ENCODE data around the gene GDPGP1. TPM values are rescaled to one million over a fixed set of nuclear protein-coding genes. Genes with fewer than 3 reads are reported as not detected.

GDPGP1 gene
- total and polyA plus RNA-seq, 2 donors from 2014 or later: 4.8 to 15.3 TPM

DNA sequence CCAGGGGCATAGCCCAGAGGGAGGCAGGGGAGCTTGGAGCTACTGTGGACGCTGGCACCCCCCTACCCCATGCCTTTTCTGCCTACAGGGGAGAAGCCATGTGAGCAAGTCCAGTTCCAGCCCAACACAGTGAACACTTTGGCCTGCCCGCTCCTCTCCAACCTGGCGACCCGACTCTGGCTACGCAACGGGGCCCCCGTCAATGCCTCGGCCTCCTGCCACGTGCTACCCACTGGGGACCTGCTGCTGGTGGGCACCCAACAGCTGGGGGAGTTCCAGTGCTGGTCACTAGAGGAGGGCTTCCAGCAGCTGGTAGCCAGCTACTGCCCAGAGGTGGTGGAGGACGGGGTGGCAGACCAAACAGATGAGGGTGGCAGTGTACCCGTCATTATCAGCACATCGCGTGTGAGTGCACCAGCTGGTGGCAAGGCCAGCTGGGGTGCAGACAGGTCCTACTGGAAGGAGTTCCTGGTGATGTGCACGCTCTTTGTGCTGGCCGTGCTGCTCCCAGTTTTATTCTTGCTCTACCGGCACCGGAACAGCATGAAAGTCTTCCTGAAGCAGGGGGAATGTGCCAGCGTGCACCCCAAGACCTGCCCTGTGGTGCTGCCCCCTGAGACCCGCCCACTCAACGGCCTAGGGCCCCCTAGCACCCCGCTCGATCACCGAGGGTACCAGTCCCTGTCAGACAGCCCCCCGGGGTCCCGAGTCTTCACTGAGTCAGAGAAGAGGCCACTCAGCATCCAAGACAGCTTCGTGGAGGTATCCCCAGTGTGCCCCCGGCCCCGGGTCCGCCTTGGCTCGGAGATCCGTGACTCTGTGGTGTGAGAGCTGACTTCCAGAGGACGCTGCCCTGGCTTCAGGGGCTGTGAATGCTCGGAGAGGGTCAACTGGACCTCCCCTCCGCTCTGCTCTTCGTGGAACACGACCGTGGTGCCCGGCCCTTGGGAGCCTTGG lies 5.9 kb upstream of the GDPGP1 start:
- Histone ChIP-seq H3K27me3 (ENCODE audit: control insufficient read depth, insufficient read depth, low read length) (no peaks in the 10 kb centered on the region), H3K36me3 (ENCODE audit: control insufficient read depth in 2 of 3, insufficient read depth in 3 of 3, low read length in 3 of 3) (peaks cover 4 to 37% (median 30%) of the 10 kb centered on the region in 3 donors), H3K9ac (ENCODE audit: low read length in 3 of 3) (no peak overlapping the region), H3K27ac (ENCODE audit: low read depth in 2 of 2, low read length in 2 of 2) (no peak overlapping the region), H3K4me3 (ENCODE audit: low read length in 3 of 3) (no peak overlapping the region), H3K4me1 (ENCODE audit: control insufficient read depth in 2 of 3, insufficient read depth in 2 of 3, low read depth in 1 of 3, low read length in 3 of 3) (peaks cover 0 to 26% (median 23%) of the 10 kb centered on the region in 3 donors), H3K9me3 (ENCODE audit: control insufficient read depth in 2 of 3, insufficient read depth in 1 of 3, low read length in 3 of 3) (no peaks in the 10 kb centered on the region)
- intact Hi-C loops (cut with DNase I): loop anchor here (5.0 kb wide), 1 partner anchor 66 kb away; no protein-coding TSS in a partner anchor
- FAIRE-seq (no peak), DNase-seq (no peak)
- TF ChIP-seq, protein P1, sequence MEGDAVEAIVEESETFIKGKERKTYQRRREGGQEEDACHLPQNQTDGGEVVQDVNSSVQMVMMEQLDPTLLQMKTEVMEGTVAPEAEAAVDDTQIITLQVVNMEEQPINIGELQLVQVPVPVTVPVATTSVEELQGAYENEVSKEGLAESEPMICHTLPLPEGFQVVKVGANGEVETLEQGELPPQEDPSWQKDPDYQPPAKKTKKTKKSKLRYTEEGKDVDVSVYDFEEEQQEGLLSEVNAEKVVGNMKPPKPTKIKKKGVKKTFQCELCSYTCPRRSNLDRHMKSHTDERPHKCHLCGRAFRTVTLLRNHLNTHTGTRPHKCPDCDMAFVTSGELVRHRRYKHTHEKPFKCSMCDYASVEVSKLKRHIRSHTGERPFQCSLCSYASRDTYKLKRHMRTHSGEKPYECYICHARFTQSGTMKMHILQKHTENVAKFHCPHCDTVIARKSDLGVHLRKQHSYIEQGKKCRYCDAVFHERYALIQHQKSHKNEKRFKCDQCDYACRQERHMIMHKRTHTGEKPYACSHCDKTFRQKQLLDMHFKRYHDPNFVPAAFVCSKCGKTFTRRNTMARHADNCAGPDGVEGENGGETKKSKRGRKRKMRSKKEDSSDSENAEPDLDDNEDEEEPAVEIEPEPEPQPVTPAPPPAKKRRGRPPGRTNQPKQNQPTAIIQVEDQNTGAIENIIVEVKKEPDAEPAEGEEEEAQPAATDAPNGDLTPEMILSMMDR (IDR thresholded peaks at IDR 0.05; ENCODE audit: borderline replicate concordance, extremely low read depth, insufficient read depth): no peak

DNA sequence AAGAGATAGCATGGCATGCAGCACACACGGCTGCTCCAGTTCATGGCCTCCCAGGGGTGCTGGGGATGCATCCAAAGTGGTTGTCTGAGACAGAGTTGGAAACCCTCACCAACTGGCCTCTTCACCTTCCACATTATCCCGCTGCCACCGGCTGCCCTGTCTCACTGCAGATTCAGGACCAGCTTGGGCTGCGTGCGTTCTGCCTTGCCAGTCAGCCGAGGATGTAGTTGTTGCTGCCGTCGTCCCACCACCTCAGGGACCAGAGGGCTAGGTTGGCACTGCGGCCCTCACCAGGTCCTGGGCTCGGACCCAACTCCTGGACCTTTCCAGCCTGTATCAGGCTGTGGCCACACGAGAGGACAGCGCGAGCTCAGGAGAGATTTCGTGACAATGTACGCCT lies 5.0 kb upstream of the GDPGP1 start:
- Histone ChIP-seq H3K27me3 (ENCODE audit: control insufficient read depth, insufficient read depth, low read length) (no peaks in the 10 kb centered on the region), H3K9me3 (ENCODE audit: control insufficient read depth in 2 of 3, insufficient read depth in 1 of 3, low read length in 3 of 3) (no peaks in the 10 kb centered on the region), H3K9ac (ENCODE audit: low read length in 3 of 3) (no peak overlapping the region), H3K27ac (ENCODE audit: low read depth in 2 of 2, low read length in 2 of 2) (no peak overlapping the region), H3K4me3 (ENCODE audit: low read length in 3 of 3) (no peak overlapping the region), H3K4me1 (ENCODE audit: control insufficient read depth in 2 of 3, insufficient read depth in 2 of 3, low read depth in 1 of 3, low read length in 3 of 3) (peaks cover 0 to 26% (median 23%) of the 10 kb centered on the region in 3 donors), H3K36me3 (ENCODE audit: control insufficient read depth in 2 of 3, insufficient read depth in 3 of 3, low read length in 3 of 3) (peaks cover 2 to 37% (median 25%) of the 10 kb centered on the region in 3 donors)
- no peak for DNase-seq
- no peak for FAIRE-seq
- TF ChIP-seq, protein P1 (IDR thresholded peaks at IDR 0.05; ENCODE audit: borderline replicate concordance, extremely low read depth, insufficient read depth): no peak
- intact Hi-C loops (cut with DNase I): loop anchor here (5.0 kb wide), 1 partner anchor 67 kb away; no protein-coding TSS in a partner anchor

GRCh38 chr15:90230071-90230494 lies 3.9 kb upstream of the GDPGP1 start:
- intact Hi-C loops (cut with DNase I): no loop called here
- Histone ChIP-seq H3K4me1 (ENCODE audit: control insufficient read depth in 2 of 3, insufficient read depth in 2 of 3, low read depth in 1 of 3, low read length in 3 of 3) (peaks cover 0 to 33% (median 23%) of the 10 kb centered on the region in 3 donors), H3K27ac (ENCODE audit: low read depth in 2 of 2, low read length in 2 of 2) (no peak overlapping the region), H3K4me3 (ENCODE audit: low read length in 3 of 3) (no peak overlapping the region), H3K36me3 (ENCODE audit: control insufficient read depth in 2 of 3, insufficient read depth in 3 of 3, low read length in 3 of 3) (peaks cover 2 to 33% (median 16%) of the 10 kb centered on the region in 3 donors), H3K9ac (ENCODE audit: low read length in 3 of 3) (peak overlapping the region in 1 of 3 donors; percentile 23), H3K27me3 (ENCODE audit: control insufficient read depth, insufficient read depth, low read length) (no peaks in the 10 kb centered on the region), H3K9me3 (ENCODE audit: control insufficient read depth in 2 of 3, insufficient read depth in 1 of 3, low read length in 3 of 3) (no peaks in the 10 kb centered on the region)
- DNase-seq (no peak), FAIRE-seq (no peak)
- TF ChIP-seq, protein P1 (IDR thresholded peaks at IDR 0.05; ENCODE audit: borderline replicate concordance, extremely low read depth, insufficient read depth): no peak
